HepG2 (cell line): ENCODE results near the gene ZNF655. TPM values are rescaled to one million over a fixed set of nuclear protein-coding genes. Genes with fewer than 3 reads are reported as not detected.

Source experiments
- ATAC-seq: fragments of 200-7000 bp; cut with Tn5 transposase; 3 replicates; pipeline ENCODE4 v1.9.1; 2020; ENCODE audit warnings: mild to moderate bottlenecking, moderate library complexity
- BruUV-seq: library from RNA; stranded (reverse); fragments of 400-500 nt; replicated peaks from 2 replicates; lab custom pipeline; 2021; lab: Mats Ljungman, UMichigan
- CTCF ChIA-PET: fragments of 300-600 bp; formaldehyde crosslinking; extraction: SDS; loops from one replicate; lab custom pipeline; 2021; ENCODE audit warnings: low total read pairs, inconsistent platforms, low intra/inter-chr PET ratio; lab: Yijun Ruan, JAX
- POLR2A ChIA-PET: fragments of 350-600 bp; sonication (Branson Sonifier 250); formaldehyde crosslinking; loops from one replicate; lab custom pipeline; 2020; ENCODE audit warnings: antibody characterized with exemption, inconsistent platforms; lab: Yijun Ruan, JAX
- DNase-seq: peaks from one replicate; pipeline ENCODE4 v3.0.0-alpha.2; 2015; ENCODE audit warnings: low spot score
- FAIRE-seq: peaks from 3 replicates; lab custom pipeline; 2011; peaks lifted over from hg19 to GRCh38; lab: Jason Lieb, UNC
- H2AFZ ChIP-seq: one replicate; pipeline ENCODE4 v1.6.1; 2011; ENCODE audit warnings: low read length, inconsistent platforms
- H3K27ac ChIP-seq: fragments of 300-600 bp; 3 replicates; pipeline ENCODE4 v1.8.0; 2011; ENCODE audit warnings: mixed run types, mild to moderate bottlenecking, mixed read lengths, low read length, inconsistent platforms; ENCODE audit not compliant: insufficient read depth; ENCODE audit errors: extremely low read length
- H3K27me3 ChIP-seq, 2 experiments: fragments of 200-600 bp in 1 of 2; 2 replicates in 1 of 2; 3 replicates in 1 of 2; pipeline versions ENCODE4 v1.6.0 to v1.8.0; 2011; ENCODE audit warnings: low read length in 2 of 2, mild to moderate bottlenecking in 2 of 2, moderate library complexity in 2 of 2, inconsistent platforms in 1 of 2; ENCODE audit not compliant: insufficient read depth in 2 of 2, control insufficient read depth in 1 of 2
- H3K36me3 ChIP-seq, 2 experiments: fragments of 200-600 bp in 1 of 2; replicated peaks in 1 of 2; 2 replicates in 1 of 2; 3 replicates in 1 of 2; pipeline versions ENCODE4 v1.5.1 to v1.8.0; 2011; ENCODE audit warnings: low read length in 2 of 2, inconsistent platforms in 1 of 2; ENCODE audit not compliant: insufficient read depth in 2 of 2, control insufficient read depth in 1 of 2
- H3K4me1 ChIP-seq: 2 replicates; pipeline ENCODE4 v1.5.1; 2012; ENCODE audit warnings: low read length, inconsistent platforms; ENCODE audit not compliant: insufficient read depth
- H3K4me2 ChIP-seq: 2 replicates; pipeline ENCODE4 v1.6.0; 2011; ENCODE audit warnings: low read depth, low read length, inconsistent platforms
- H3K4me3 ChIP-seq, 3 experiments: fragments of 200-600 bp in 1 of 3; sonication (generic), shearing (Covaris generic) in 1 of 3; replicated peaks in 1 of 3; 2 replicates each; pipeline ENCODE4 v1.5.1; 2011 to 2016; ENCODE audit warnings: low read length in 3 of 3, inconsistent platforms in 2 of 3, low read depth in 2 of 3, mild to moderate bottlenecking in 2 of 3, control low read depth in 1 of 3, mixed read lengths in 1 of 3; ENCODE audit not compliant: insufficient read depth in 1 of 3
- H3K79me2 ChIP-seq: one replicate; pipeline ENCODE4 v1.6.1; 2011; ENCODE audit warnings: low read length, inconsistent platforms; ENCODE audit not compliant: insufficient read depth
- H3K9ac ChIP-seq: 2 replicates; pipeline ENCODE4 v1.6.0; 2011; ENCODE audit warnings: mild to moderate bottlenecking, low read depth, low read length, inconsistent platforms; ENCODE audit not compliant: insufficient read depth
- H3K9me3 ChIP-seq: 2 replicates; pipeline ENCODE4 v1.5.1; 2012; ENCODE audit warnings: mild to moderate bottlenecking, low read length
- H4K20me1 ChIP-seq: 2 replicates; pipeline ENCODE4 v1.6.0; 2011; ENCODE audit warnings: inconsistent platforms, mild to moderate bottlenecking, low read length, moderate library complexity; ENCODE audit not compliant: insufficient read depth
- ADNP ChIP-seq: sonication (generic); formaldehyde crosslinking; IDR thresholded peaks from 2 replicates; pipeline ENCODE4 v1.4.0; 2020; ENCODE audit warnings: missing genetic modification reagents
- HCFC1 ChIP-seq: fragments of 150-350 bp; IDR thresholded peaks from 2 replicates; pipeline ENCODE4 v1.6.1; 2014; ENCODE audit warnings: low read depth, low read length
- HES4 ChIP-seq: sonication (generic); formaldehyde crosslinking; IDR thresholded peaks from 2 replicates; pipeline ENCODE4 v1.9.0; 2021; ENCODE audit warnings: mild to moderate bottlenecking, missing genetic modification reagents, borderline replicate concordance
- KLF11 ChIP-seq: IDR thresholded peaks from 2 replicates; pipeline ENCODE4 v1.6.1; 2016; ENCODE audit warnings: missing compliant biosample characterization
- MXD4 ChIP-seq: IDR thresholded peaks from 2 replicates; pipeline ENCODE4 v1.6.1; 2016; ENCODE audit warnings: mild to moderate bottlenecking, missing biosample characterization, missing genetic modification reagents
- SNAI1 ChIP-seq: sonication (generic); formaldehyde crosslinking; IDR thresholded peaks from 2 replicates; pipeline ENCODE4 v1.5.0; 2020; ENCODE audit warnings: mild to moderate bottlenecking, missing genetic modification reagents, borderline replicate concordance
- TOE1 ChIP-seq: sonication (generic); formaldehyde crosslinking; IDR thresholded peaks from 2 replicates; pipeline ENCODE4 v1.4.0; 2020; ENCODE audit warnings: mild to moderate bottlenecking, missing genetic modification reagents
- ZNF251 ChIP-seq: sonication (generic); formaldehyde crosslinking; IDR thresholded peaks from 2 replicates; pipeline ENCODE4 v1.9.0; 2021; ENCODE audit warnings: mild to moderate bottlenecking, missing genetic modification reagents
- ZNF746 ChIP-seq: sonication (generic); formaldehyde crosslinking; IDR thresholded peaks from 2 replicates; pipeline ENCODE4 v1.8.0; 2022; ENCODE audit warnings: mild to moderate bottlenecking, missing genetic modification reagents
- WGBS: methylation state at CpG from one replicate; pipeline ENCODE4 v1.1.6; 2017; ENCODE audit warnings: low lambda C conversion rate; 5-methylcytosine and 5-hydroxymethylcytosine counted together
- in situ Hi-C: cut with HindIII; loops from 2 replicates; pipeline ENCODE4 v1.10.0; 2017; ENCODE audit warnings: low pct_unique_long_range_greater_than_20kb; ENCODE audit not compliant: extremely low pct_ligation_motif_present
- intact Hi-C: fragments of 100-400 bp; cut with micrococcal nuclease; formaldehyde crosslinking; loops from one replicate; pipeline ENCODE4 v1.10.0; 2022; ENCODE audit not compliant: unreplicated experiment
- polyA plus RNA-seq, 8 experiments: library from polyadenylated mRNA; depleted of rRNA in 3 of 8; stranded (reverse) in 7 of 8; unstranded in 1 of 8; fragments of >200 nt; fragmentation: Illumina TruSeq in 4 of 8; extraction: Trizol in 4 of 8; gene quantifications; 2 replicates each; pipeline versions ENCODE4 v1.2.1 to v1.2.3, GENCODE V29; 2011 to 2016; ENCODE audit warnings: low read depth in 4 of 8, missing spikeins in 1 of 8, mixed read lengths in 1 of 8; ENCODE audit not compliant: insufficient read depth in 1 of 8
- total RNA-seq, 5 experiments: library from RNA; depleted of rRNA; stranded (reverse); fragments of >200 nt; fragmentation: Illumina TruSeq; extraction: Trizol; gene quantifications; 2 replicates each; pipeline ENCODE4 v1.2.3, GENCODE V29; 2016; ENCODE audit warnings: low read depth in 1 of 5
- TF ChIP-seq, protein P1 (sequence below): sonication (generic); formaldehyde crosslinking; IDR thresholded peaks from 2 replicates; pipeline ENCODE4 v1.4.0; 2020; ENCODE audit warnings: missing genetic modification reagents
- TF ChIP-seq, protein P2 (sequence below): sonication (generic); formaldehyde crosslinking; IDR thresholded peaks from 2 replicates; pipeline ENCODE4 v1.4.0; 2020; ENCODE audit warnings: missing genetic modification reagents
- TF ChIP-seq, protein P3 (sequence below): sonication (generic); formaldehyde crosslinking; IDR thresholded peaks from 2 replicates; pipeline ENCODE4 v1.4.0; 2020; ENCODE audit warnings: missing genetic modification reagents

ZNF655 gene
- total and polyA plus RNA-seq, 2 of the 13 experiments (the other 11 are each of a cell fraction or from before 2014, with no cell fraction given), result 53.4 to 75.6 TPM

DNA sequence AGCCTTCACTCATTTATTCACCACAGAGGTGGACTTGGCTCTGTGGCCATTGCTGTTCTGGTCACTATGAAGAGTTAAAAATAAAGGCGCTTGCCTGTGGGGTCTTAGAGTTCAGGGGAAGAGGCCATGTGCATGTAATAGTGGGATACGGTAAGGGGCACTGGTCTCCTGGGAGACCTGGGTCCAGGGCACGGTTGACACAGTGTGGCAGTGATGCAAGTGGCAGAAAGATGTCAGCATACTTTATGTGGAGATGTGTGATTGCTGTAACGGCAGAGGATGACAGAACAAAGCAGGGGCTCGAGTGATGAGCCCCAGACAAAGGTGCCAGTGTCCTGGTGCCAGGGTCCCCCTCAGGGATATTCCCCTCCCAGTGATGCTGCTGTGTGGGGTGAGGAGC, 66.9 kb downstream of the ZNF655 start:
- Histone ChIP-seq H3K27me3 (no peaks in the 10 kb centered on the region), H3K36me3 (peaks cover 50 to 96% of the 10 kb centered on the region in 2 experiments), H4K20me1 (no peaks in the 10 kb centered on the region), H3K27ac (no peak overlapping the region), H3K4me2 (no peak overlapping the region), H3K4me3 (no peak overlapping the region), H3K9ac (no peak overlapping the region), H3K9me3 (no peaks in the 10 kb centered on the region), H3K4me1 (no peaks in the 10 kb centered on the region), H3K79me2 (no peaks in the 10 kb centered on the region), H2AFZ (no peak overlapping the region)
- ATAC-seq (no peak), FAIRE-seq (no peak), DNase-seq (no peak)
- TF ChIP-seq ZNF251 (CRISPR knock-in tag) (no peak), KLF11 (no peak)
- no TSS peak for BruUV-seq
- in situ Hi-C loops, result no loop called here
- ChIA-PET CTCF (no interaction called here), POLR2A (no interaction called here)
- intact Hi-C loops, result no loop called here
- 97% methylated on average over 5 of the region's 5 CpGs for WGBS

DNA sequence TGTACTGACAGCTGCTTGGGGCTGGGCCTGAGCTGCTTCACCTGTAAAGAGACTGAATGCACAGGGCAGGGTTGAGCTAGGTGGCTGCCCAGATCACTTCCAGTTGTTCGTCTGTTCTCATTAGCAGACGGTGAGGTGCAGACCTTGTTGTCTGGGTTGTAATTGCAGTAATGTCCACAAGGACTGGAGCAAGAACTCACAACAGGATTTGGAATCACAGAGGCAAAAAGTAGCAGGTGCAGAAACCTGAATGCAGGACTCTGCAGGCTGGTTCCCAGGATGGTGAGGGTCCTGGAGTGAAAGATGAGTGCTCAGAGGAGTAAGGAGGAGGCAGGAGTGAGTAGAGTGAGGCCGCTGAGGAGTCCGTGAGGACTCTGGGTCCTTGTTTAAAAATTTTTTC, 67.5 kb downstream of the ZNF655 start:
- H3K4me3 ChIP-seq, result no peak overlapping the region
- POLR2A ChIA-PET, result no interaction called here
- H3K36me3 ChIP-seq, result peaks cover 47 to 96% of the 10 kb centered on the region in 2 experiments
- no peak for FAIRE-seq
- CTCF ChIA-PET, result no interaction called here
- H3K27me3 ChIP-seq, result no peaks in the 10 kb centered on the region
- no peaks in the 10 kb centered on the region for H3K9me3 ChIP-seq
- no peak for DNase-seq
- H3K27ac ChIP-seq, result no peak overlapping the region
- H3K79me2 ChIP-seq, result no peaks in the 10 kb centered on the region
- no peak overlapping the region for H3K4me2 ChIP-seq
- BruUV-seq, result no TSS peak
- in situ Hi-C loops (no loop called here), intact Hi-C loops (no loop called here)
- 100% methylated on average over 4 of the region's 4 CpGs for WGBS
- no peak overlapping the region for H3K9ac ChIP-seq
- ATAC-seq, result no peak
- peaks cover 3% of the 10 kb centered on the region; the same call in 1 of the 2 replicates for H3K4me1 ChIP-seq
- H4K20me1 ChIP-seq, result no peaks in the 10 kb centered on the region
- H2AFZ ChIP-seq, result no peak overlapping the region
- TF ChIP-seq, protein P1, sequence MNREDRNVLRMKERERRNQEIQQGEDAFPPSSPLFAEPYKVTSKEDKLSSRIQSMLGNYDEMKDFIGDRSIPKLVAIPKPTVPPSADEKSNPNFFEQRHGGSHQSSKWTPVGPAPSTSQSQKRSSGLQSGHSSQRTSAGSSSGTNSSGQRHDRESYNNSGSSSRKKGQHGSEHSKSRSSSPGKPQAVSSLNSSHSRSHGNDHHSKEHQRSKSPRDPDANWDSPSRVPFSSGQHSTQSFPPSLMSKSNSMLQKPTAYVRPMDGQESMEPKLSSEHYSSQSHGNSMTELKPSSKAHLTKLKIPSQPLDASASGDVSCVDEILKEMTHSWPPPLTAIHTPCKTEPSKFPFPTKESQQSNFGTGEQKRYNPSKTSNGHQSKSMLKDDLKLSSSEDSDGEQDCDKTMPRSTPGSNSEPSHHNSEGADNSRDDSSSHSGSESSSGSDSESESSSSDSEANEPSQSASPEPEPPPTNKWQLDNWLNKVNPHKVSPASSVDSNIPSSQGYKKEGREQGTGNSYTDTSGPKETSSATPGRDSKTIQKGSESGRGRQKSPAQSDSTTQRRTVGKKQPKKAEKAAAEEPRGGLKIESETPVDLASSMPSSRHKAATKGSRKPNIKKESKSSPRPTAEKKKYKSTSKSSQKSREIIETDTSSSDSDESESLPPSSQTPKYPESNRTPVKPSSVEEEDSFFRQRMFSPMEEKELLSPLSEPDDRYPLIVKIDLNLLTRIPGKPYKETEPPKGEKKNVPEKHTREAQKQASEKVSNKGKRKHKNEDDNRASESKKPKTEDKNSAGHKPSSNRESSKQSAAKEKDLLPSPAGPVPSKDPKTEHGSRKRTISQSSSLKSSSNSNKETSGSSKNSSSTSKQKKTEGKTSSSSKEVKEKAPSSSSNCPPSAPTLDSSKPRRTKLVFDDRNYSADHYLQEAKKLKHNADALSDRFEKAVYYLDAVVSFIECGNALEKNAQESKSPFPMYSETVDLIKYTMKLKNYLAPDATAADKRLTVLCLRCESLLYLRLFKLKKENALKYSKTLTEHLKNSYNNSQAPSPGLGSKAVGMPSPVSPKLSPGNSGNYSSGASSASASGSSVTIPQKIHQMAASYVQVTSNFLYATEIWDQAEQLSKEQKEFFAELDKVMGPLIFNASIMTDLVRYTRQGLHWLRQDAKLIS (CRISPR knock-in tag), result no peak
- TF ChIP-seq SNAI1 (CRISPR knock-in tag) (no peak), ADNP (no peak), MXD4 (CRISPR knock-in tag) (no peak), HCFC1 (no peak), HES4 (CRISPR knock-in tag) (no peak), ZNF746 (CRISPR knock-in tag) (no peak), TOE1 (CRISPR knock-in tag) (no peak)
- TF ChIP-seq, protein P2, sequence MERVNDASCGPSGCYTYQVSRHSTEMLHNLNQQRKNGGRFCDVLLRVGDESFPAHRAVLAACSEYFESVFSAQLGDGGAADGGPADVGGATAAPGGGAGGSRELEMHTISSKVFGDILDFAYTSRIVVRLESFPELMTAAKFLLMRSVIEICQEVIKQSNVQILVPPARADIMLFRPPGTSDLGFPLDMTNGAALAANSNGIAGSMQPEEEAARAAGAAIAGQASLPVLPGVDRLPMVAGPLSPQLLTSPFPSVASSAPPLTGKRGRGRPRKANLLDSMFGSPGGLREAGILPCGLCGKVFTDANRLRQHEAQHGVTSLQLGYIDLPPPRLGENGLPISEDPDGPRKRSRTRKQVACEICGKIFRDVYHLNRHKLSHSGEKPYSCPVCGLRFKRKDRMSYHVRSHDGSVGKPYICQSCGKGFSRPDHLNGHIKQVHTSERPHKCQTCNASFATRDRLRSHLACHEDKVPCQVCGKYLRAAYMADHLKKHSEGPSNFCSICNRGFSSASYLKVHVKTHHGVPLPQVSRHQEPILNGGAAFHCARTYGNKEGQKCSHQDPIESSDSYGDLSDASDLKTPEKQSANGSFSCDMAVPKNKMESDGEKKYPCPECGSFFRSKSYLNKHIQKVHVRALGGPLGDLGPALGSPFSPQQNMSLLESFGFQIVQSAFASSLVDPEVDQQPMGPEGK (CRISPR knock-in tag), result no peak
- TF ChIP-seq, protein P3, sequence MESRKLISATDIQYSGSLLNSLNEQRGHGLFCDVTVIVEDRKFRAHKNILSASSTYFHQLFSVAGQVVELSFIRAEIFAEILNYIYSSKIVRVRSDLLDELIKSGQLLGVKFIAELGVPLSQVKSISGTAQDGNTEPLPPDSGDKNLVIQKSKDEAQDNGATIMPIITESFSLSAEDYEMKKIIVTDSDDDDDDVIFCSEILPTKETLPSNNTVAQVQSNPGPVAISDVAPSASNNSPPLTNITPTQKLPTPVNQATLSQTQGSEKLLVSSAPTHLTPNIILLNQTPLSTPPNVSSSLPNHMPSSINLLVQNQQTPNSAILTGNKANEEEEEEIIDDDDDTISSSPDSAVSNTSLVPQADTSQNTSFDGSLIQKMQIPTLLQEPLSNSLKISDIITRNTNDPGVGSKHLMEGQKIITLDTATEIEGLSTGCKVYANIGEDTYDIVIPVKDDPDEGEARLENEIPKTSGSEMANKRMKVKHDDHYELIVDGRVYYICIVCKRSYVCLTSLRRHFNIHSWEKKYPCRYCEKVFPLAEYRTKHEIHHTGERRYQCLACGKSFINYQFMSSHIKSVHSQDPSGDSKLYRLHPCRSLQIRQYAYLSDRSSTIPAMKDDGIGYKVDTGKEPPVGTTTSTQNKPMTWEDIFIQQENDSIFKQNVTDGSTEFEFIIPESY, result no peak
